SU-DHL-6 (cell line): ENCODE results near the gene CEP41.

Experiments used
- CTCF ChIP-seq: fragments of 200-600 bp; sonication (generic); IDR thresholded peaks from one replicate; pipeline ENCODE4 v1.5.1; 2017; ENCODE audit warnings: antibody characterized with exemption, mild to moderate bottlenecking, low read length, moderate library complexity; ENCODE audit not compliant: insufficient read depth, poor library complexity, severe bottlenecking
- EZH2phosphoT487 ChIP-seq: fragments of 200-600 bp; sonication (generic), shearing (Covaris generic); conservative IDR thresholded peaks from 2 replicates; pipeline ENCODE4 v1.6.1; 2018; ENCODE audit warnings: mild to moderate bottlenecking, antibody characterized with exemption, low read length, moderate library complexity, mixed read lengths

GRCh38 chr7:130390486-130390885, 50.3 kb downstream of the CEP41 start:
- TF ChIP-seq EZH2phosphoT487, result no peak
- no peak for TF ChIP-seq CTCF
